ENCODE data around the gene RANBP1. TPM values are rescaled to one million over a fixed set of nuclear protein-coding genes. Genes with fewer than 3 reads are reported as not detected.

The RANBP1 gene
- total and polyA plus RNA-seq, 2 of the 8 experiments (the other 6 are each of a cell fraction or from before 2014, with no cell fraction given) = 343 to 484 TPM

GRCh38 chr22:20150381-20151275 is 34.7 kb downstream of the RANBP1 start, which contains the start of gene CCDC188 (continued):
- TF ChIP-seq, protein P1, sequence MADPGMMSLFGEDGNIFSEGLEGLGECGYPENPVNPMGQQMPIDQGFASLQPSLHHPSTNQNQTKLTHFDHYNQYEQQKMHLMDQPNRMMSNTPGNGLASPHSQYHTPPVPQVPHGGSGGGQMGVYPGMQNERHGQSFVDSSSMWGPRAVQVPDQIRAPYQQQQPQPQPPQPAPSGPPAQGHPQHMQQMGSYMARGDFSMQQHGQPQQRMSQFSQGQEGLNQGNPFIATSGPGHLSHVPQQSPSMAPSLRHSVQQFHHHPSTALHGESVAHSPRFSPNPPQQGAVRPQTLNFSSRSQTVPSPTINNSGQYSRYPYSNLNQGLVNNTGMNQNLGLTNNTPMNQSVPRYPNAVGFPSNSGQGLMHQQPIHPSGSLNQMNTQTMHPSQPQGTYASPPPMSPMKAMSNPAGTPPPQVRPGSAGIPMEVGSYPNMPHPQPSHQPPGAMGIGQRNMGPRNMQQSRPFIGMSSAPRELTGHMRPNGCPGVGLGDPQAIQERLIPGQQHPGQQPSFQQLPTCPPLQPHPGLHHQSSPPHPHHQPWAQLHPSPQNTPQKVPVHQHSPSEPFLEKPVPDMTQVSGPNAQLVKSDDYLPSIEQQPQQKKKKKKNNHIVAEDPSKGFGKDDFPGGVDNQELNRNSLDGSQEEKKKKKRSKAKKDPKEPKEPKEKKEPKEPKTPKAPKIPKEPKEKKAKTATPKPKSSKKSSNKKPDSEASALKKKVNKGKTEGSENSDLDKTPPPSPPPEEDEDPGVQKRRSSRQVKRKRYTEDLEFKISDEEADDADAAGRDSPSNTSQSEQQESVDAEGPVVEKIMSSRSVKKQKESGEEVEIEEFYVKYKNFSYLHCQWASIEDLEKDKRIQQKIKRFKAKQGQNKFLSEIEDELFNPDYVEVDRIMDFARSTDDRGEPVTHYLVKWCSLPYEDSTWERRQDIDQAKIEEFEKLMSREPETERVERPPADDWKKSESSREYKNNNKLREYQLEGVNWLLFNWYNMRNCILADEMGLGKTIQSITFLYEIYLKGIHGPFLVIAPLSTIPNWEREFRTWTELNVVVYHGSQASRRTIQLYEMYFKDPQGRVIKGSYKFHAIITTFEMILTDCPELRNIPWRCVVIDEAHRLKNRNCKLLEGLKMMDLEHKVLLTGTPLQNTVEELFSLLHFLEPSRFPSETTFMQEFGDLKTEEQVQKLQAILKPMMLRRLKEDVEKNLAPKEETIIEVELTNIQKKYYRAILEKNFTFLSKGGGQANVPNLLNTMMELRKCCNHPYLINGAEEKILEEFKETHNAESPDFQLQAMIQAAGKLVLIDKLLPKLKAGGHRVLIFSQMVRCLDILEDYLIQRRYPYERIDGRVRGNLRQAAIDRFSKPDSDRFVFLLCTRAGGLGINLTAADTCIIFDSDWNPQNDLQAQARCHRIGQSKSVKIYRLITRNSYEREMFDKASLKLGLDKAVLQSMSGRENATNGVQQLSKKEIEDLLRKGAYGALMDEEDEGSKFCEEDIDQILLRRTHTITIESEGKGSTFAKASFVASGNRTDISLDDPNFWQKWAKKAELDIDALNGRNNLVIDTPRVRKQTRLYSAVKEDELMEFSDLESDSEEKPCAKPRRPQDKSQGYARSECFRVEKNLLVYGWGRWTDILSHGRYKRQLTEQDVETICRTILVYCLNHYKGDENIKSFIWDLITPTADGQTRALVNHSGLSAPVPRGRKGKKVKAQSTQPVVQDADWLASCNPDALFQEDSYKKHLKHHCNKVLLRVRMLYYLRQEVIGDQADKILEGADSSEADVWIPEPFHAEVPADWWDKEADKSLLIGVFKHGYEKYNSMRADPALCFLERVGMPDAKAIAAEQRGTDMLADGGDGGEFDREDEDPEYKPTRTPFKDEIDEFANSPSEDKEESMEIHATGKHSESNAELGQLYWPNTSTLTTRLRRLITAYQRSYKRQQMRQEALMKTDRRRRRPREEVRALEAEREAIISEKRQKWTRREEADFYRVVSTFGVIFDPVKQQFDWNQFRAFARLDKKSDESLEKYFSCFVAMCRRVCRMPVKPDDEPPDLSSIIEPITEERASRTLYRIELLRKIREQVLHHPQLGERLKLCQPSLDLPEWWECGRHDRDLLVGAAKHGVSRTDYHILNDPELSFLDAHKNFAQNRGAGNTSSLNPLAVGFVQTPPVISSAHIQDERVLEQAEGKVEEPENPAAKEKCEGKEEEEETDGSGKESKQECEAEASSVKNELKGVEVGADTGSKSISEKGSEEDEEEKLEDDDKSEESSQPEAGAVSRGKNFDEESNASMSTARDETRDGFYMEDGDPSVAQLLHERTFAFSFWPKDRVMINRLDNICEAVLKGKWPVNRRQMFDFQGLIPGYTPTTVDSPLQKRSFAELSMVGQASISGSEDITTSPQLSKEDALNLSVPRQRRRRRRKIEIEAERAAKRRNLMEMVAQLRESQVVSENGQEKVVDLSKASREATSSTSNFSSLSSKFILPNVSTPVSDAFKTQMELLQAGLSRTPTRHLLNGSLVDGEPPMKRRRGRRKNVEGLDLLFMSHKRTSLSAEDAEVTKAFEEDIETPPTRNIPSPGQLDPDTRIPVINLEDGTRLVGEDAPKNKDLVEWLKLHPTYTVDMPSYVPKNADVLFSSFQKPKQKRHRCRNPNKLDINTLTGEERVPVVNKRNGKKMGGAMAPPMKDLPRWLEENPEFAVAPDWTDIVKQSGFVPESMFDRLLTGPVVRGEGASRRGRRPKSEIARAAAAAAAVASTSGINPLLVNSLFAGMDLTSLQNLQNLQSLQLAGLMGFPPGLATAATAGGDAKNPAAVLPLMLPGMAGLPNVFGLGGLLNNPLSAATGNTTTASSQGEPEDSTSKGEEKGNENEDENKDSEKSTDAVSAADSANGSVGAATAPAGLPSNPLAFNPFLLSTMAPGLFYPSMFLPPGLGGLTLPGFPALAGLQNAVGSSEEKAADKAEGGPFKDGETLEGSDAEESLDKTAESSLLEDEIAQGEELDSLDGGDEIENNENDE (IDR thresholded peaks at IDR 0.05; ENCODE audit: insufficient replicate concordance, low read length) = no peak
- TF ChIP-seq SIRT6 (IDR thresholded peaks at IDR 0.05; ENCODE audit: low read length) (no peak), RXRA (IDR thresholded peaks at IDR 0.05; ENCODE audit: insufficient read depth, low read depth, low read length) (no peak), SP1 (IDR thresholded peaks at IDR 0.05; ENCODE audit: low read depth, low read length) (no peak), SP2 (IDR thresholded peaks at IDR 0.05; ENCODE audit: low read length) (no peak), CHD2 (IDR thresholded peaks at IDR 0.05; ENCODE audit: low read length) (no peak), SAP30 (IDR thresholded peaks at IDR 0.05; ENCODE audit: insufficient read depth, insufficient replicate concordance, low read length) (no peak), FOSL1 (IDR thresholded peaks at IDR 0.05; ENCODE audit: insufficient read depth, low read depth, low read length) (no peak), SP4 (IDR thresholded peaks at IDR 0.05; ENCODE audit: low read length) (no peak), TAF7 (optimal IDR thresholded peaks at IDR 0.05; ENCODE audit: borderline replicate concordance, low read depth, low read length) (no peak), SIX5 (IDR thresholded peaks at IDR 0.05; ENCODE audit: low read depth, low read length) (no peak)

Data from H1 (cell line).